ENCODE measurements around the gene MAGI3. TPM values are rescaled to one million over a fixed set of nuclear protein-coding genes. Genes with fewer than 3 reads are reported as not detected.
"Not testable (repeated sequence)": the region's sequence is repeated elsewhere in the genome, so short reads cannot be mapped to it uniquely, and the experiment has no call there.

Gene MAGI3
- total RNA-seq, 1 donor from 2014 or later: 8.6 TPM

DNA sequence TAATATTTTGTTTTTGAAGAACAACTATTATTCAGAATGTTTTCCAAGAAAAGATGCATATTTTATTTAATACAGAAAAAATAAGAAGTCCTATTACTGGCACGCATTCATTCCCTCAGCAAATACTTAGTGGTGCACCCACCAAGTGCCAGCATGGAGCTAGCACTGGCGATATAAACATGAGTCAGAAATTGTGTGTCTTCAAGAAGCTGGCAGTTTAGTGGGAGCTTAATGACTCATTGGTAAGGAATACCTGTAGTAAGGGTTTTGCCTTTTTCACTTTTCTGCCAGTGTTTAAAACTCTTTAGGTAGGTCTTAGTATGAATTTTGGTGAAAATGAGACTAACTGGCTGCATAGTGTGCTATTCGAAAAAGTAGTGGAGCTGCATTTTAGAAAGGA lies 6.3 kb downstream of the MAGI3 start:
- DNase-seq (ENCODE audit: low read depth in 2 of 2): peak in 1 of 2 donors; percentile 57

DNA sequence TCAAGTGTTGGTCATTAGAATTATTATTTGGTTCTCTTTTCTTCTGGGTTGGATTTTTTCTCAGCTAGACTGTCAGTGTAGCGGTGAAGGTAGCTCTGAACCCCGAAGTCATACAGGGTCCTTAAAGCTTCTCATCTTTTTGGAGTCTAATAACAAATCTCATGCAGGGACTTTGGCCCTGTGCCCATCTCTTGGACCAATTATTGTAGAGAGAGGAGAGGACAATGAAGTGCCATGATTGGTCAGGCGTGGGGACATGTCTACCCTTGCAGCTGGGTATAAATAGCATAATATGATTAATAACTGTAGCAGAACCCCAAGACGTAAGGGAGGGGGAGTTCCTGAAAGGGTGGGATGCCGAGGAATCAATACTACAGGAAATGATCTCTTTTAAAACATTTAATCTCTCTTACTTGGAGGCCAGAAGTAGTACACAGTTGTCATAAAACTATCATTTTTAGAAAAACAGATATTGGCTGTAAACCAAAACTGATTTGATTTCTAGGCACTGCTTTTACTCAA lies 8.8 kb downstream of the MAGI3 start:
- no peak for DNase-seq (ENCODE audit: low read depth in 2 of 2)

DNA sequence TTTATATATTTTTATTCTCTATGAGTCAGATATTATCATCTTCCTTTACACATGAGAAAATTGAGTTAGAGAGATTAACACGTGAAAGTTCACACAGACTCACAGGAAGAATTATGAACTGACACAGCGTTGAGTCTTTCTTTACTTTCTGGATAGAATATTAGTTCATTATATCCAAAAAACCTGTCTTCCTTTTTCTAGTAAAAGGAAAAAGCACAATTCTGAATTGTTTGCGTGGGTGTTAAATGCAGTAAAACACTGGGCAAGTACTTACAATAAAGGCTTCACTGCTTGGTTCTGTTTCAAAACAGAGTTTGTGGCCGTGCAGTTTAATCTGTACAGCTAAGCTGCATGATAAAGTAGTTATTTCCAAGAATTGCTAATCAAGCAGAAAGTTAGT lies 10.8 kb downstream of the MAGI3 start:
- DNase-seq (ENCODE audit: low read depth in 2 of 2): peak in 1 of 2 donors; percentile 29

DNA sequence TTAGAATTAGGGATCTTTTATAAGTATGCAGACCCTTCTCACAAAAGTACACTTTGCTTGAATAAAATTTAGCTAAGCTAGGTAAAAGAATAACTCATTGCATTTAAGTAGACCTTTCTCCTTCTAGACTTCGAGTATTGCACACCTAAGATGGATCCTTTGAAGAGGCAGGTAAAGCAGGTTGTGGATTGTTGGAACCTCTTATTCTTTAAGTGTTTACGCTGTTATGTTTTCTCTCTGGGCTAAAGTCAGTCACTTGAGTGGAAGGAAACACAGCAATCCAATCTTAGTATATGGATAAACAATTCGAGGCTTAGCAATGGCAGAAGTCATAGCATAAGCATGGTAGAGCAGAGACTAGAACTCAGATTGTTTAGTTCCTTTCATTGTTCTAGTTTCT lies 11.4 kb downstream of the MAGI3 start:
- DNase-seq (ENCODE audit: low read depth in 2 of 2): no peak

DNA sequence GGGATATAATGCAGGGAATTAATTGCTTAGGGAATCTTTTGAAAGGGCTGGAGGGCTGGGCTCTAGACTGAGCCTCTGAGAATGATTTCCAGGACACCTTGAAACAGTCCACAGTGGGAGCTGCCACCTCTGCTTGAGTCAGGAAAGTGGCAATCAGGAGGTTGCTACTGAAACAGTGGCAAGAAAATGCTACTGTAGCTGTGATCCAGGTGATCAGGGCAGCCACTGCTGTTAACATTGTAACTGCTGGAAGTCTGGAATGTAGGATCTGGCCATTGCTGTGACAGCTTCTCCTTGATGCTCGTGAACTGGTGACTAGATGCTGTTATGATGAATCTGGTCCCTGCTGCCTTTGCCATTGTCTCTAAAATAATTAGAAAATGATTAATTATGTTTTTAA lies 12.8 kb downstream of the MAGI3 start:
- no peak for DNase-seq (ENCODE audit: low read depth in 2 of 2)

DNA sequence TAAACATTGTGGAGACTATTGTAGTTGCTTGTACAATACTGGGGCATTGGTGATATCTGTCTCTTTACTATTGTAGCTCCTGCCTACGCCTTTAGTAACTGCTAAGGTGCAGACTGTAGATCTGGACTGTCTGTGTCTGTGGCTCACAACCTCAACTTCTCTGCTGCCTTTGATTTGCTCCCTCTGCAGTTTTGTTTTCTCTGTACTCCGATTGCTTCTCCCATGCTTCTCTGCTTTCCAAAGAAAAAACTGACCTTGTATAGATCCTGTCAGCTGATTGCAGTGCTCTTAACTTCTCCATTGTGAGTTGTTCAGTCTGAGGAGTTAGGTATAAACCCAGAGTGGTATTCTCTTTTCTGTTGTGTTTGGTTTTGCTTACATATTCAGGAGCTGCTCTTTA lies 15.3 kb downstream of the MAGI3 start:
- no peak for DNase-seq (ENCODE audit: low read depth in 2 of 2)

DNA sequence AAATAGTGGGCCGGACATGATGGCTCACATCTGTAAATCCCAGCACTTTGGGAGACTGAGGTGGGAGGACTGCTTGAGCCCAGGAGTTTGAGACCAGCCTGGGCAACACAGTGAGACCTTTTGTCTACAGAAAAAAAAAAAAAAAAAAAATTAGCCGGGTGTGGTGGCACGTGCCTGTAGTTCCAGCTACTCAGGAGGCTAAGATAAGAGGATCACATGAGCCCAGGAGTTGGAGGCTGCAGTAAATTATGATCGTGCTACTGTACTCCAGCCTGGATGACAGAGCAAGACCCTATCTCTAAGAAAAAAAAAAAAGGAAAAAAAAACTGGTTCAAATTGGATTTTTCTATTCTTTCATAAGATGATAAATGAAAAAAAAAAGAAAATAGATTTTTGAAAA lies 15.8 kb downstream of the MAGI3 start:
- not testable (repeated sequence) for DNase-seq (ENCODE audit: low read depth in 2 of 2)

DNA sequence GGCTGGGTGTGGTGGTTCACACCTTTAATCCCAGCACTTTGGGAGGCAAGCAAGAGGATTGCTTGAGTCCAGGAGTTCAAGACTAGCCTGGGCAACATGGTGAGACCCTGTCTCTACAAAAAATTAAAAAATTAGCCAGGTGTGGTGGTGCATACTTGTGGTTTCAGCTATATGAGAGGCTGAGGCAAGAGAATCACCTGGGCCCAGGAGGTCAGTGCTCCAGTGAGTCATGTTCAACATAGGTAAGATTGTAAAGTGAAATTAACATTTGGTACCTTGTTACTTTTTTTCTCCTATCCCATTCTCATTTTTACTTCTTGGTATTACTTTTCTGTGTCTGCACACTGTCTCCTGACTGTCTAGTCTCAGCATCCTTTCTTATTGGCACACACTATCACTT lies 19.0 kb downstream of the MAGI3 start:
- DNase-seq (ENCODE audit: low read depth in 2 of 2): no peak

DNA sequence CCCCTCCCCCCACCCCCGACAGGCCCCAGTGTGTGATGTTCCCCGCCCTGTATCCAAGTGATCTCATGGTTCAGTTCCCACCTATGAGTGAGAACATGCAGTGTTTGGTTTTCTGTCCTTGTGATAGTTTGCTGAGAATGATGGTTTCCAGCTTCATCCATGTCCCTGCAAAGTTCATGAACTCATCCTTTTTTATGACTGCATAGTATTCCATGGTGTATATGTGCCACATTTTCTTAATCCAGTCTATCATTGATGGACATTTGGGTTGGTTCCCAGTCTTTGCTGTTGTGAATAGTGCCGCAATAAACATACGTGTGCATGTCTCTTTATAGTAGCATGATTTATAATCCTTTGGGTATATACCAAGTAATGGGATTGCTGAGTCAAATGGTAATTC lies 21.7 kb downstream of the MAGI3 start:
- not testable (repeated sequence) for DNase-seq (ENCODE audit: low read depth in 2 of 2)

DNA sequence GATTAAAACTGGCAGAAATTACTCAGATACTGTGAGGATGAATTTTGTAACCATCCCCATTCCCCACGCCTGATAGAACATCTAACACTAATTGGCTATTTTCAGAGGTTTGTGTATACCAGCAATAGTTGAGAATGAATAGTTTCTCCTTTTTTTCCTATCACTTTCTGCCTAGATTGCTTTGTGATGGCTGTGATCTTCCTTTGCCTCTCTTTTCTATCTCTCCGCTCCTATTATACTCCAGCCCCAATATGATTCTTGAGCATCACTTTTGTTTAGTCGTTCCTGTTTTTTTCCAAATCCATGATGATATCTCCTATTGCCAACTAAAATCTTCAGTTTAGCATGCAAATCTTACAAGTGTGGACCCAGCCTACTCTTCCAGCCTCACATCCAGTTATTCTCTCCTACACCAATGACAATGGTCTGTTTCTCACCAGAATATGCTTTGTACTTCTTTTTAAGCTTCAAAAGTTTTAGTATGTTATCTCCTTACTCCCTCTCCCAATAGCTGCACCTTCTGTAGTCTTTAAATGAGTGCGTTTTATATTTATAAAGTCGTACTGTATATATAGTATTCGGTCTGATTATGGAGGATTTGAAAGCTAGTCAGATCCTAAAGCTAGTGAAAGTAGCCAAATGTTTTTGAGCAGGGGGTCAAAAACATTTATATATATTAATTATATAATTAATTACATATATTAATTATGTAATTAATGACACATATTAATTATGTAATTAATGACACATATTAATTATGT lies 25.2 kb downstream of the MAGI3 start:
- DNase-seq (ENCODE audit: low read depth in 2 of 2): no peak

DNA sequence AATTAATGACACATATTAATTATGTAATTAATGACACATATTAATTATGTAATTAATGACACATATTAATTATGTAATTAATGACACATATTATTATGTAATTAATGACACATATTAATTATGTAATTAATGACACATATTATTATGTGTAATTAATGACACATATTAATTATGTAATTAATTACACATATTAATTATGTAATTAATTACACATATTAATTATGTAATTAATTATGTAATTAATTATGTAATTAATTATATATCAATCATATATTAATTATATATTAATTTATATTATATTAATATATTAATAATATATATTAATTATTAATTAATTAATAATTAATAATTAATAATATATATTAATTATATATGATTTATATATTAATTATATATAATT lies 25.8 kb downstream of the MAGI3 start:
- not testable (repeated sequence) for DNase-seq (ENCODE audit: low read depth in 2 of 2)

DNA sequence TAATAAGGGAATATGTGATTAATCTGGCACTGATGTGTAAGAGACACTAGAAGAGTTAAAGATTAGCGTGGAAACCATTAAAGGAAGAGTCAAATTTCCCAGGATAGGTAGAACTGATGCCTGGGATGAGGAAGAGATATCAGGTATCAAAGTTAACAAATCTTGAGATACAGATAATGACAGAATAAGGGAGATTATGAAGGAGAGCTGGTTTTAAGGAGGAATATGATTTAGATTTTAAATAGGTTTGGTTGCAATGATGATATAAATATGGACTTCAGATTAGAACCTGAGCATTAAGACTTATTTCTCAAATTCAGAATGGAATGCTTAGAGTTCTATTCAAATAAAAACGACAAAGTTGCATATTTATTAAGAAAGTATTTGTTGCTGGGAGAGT lies 26.2 kb downstream of the MAGI3 start:
- no peak for DNase-seq (ENCODE audit: low read depth in 2 of 2)

DNA sequence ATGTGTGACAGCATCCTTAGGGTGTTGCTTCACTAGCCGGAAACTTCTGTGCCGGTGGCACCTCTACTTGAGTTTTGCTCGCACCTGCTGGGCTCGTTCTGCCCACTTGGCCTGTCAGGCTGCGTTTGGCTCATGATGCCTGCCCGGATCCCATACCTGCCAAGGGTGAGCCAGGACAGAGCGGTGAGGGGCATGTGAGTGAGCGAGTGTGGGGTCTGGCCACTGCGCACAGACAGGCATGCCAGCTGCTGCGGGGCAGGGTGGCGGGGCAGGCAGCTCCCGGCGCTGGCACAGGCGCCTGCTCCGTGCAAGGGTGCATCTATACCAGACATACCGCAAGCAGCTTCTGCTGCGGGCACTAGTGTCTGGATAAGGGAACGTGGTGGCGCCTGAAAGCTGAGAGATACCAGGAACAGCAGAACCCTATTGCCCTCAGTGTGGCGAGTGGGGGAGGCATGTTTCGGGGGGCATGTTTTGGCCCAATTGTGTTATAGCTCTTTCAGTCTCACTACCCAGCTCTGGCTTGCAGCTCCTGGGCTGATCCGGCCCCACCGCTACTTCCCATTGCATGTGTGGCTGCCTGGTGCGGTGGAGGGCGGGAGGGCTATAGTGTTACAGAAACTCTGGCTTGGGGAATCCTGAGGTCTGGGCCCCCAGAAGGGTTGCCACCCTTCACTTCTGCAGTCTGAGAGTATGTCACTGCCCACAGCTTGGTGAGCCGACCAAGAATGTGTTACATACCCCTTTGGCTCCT lies 32.2 kb downstream of the MAGI3 start:
- DNase-seq (ENCODE audit: low read depth in 2 of 2): no peak

DNA sequence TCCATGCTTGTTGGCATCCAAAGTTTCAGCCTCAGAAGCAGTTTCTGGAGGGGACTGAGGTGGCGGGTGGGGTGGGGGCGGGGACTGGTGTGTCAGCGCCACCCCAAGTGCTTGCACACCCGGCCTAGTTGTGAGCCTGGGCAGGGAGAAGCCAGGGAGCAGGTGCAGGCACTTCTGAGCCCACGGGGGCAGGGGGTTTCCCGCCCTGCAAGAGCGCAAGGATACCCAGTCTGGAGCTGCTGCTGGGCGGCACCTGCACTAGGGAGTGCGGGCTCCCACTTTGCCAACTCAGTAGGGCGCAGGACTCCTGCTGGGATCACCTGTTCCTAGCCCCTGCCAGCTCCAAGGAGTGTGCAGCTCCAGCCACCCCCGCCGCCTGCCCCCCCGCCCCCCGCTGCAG lies 33.5 kb downstream of the MAGI3 start:
- DNase-seq (ENCODE audit: low read depth in 2 of 2): no peak

DNA sequence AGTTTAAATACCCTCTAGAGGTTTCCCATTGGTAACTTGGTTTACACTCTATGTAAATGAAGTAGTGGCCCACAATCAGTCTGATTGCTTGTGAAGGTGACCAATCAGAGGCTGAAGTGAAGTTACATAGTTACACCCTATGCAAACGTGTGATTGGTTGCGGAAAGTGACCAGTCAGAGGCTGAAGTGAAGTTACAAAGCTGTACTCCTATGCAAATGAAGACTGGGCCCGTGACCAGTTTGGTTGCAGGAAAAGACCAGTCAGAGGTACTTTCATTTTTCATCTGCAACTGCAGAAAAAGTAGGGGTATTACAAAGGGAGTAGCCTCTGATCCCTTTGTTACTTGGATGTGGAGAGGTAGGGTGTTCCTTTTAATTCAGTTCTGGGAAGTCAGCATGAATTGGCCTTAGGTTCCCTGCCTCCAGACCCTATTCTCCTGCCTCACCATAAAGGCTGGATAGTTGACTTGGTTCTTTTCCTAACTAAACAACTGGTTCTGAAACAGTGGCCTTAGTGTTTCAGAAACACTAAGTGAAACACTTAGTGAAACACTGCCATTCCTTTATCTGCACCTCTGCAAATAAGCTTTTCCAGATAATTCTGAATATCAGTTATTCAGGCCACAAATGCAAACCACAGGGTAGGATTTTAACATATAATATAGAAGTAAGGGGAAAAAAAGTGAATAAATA lies 39.3 kb downstream of the MAGI3 start:
- no peak for DNase-seq (ENCODE audit: low read depth in 2 of 2)

DNA sequence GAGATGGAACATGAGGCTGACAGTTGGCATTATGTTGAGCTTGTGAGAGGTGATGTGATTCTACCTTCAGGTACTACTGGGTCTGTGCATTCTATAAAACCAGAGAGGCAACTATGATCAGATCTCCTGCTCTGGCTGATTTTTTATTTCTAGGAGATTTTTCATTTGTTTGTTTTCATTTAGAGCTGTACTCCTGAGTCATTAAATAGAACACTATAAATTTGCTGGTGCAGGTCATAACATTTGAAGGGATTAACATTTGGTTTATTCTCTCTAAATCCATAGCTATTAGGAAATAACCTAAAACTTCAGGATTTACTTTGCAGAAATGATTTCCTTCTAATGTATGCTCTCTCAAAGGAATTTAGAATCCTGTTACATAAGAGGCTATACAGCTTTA lies 42.9 kb downstream of the MAGI3 start:
- no peak for DNase-seq (ENCODE audit: low read depth in 2 of 2)

DNA sequence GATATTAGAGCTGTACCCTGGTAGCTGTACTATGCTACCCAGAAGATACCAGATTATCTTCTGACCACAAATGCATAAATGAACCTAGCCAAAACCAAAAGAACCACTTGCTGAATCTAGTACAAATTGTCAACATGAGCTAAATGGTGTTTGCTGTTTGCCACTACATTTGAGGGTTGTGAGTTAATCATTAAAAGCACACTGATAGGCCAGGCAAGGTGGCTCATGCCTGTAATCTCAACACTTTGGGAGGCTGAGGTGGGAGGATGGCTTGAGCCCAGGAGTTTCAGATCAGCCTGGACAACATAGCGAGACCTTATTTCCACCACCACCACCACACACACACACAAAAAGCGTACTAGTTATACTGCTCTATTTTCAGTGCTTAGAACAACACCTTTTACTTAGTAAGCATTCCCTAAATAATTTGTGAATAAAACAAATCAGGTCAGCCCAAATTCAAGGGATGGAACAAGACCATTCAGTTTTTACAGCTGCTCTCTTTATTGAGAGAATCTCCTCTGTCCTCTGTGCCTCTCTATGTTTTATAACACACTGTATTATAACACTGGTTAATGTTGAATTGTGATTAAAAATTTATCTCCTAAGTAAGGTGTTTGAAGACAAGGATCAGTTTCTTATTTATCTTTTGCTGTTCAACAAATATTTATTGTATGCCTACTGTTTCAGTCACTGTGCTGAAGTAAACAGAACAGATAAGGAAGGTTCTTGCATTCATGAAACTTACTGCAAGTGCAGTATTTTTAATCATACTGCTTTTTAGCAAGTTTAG lies 44.0 kb downstream of the MAGI3 start:
- no peak for DNase-seq (ENCODE audit: low read depth in 2 of 2)

DNA sequence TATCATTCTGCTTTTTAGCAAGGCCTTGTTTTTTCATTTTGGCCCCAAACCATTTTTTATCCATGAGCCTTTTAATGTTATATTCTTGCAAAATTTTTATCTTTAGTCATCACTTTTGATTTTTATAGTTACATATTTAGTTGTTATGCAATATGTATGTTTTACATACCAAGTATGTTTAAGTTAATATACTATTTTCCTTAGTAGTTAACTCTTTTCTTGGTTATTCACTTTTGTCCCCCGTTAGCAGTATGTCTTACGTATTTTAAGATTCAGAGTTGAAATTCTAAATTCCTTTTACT lies 44.5 kb downstream of the MAGI3 start:
- no peak for DNase-seq (ENCODE audit: low read depth in 2 of 2)

DNA sequence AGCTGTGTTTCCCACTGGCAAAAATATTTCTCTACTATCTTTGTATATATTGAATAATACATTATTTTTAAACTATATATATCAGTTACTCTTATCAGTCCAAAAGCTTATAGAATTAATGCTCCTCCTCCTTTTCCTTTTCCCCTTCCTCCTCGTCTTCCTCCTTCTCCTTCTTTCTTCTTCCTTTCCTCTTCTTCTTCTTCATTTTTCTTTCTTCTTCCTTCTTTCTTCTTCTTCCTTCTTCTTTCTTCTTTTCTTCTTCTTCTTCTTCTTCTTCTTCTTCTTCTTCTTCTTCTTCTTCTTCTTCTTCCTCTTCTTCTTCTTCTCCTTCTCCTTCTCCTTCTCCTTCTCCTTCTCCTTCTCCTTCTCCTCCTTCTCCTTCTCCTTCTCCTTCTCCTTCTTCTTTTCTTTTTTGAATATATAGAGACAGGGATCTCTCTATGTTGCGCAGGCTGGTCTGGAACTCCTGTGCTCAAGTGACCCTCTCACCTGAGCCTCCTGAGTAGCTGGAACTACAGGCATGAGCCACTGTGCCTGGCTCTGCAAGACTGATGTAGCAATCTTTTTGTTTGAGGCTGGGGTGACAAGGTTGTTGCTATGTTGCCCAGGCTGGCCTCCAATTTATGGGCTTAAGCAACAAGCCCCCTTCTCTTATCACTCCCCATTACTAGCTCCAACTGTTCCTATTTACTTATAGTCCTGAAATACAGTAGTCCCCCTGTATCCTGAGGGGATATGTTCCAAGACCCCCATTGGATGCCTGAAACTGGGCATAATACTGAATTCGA lies 47.4 kb downstream of the MAGI3 start:
- no peak for DNase-seq (ENCODE audit: low read depth in 2 of 2)

DNA sequence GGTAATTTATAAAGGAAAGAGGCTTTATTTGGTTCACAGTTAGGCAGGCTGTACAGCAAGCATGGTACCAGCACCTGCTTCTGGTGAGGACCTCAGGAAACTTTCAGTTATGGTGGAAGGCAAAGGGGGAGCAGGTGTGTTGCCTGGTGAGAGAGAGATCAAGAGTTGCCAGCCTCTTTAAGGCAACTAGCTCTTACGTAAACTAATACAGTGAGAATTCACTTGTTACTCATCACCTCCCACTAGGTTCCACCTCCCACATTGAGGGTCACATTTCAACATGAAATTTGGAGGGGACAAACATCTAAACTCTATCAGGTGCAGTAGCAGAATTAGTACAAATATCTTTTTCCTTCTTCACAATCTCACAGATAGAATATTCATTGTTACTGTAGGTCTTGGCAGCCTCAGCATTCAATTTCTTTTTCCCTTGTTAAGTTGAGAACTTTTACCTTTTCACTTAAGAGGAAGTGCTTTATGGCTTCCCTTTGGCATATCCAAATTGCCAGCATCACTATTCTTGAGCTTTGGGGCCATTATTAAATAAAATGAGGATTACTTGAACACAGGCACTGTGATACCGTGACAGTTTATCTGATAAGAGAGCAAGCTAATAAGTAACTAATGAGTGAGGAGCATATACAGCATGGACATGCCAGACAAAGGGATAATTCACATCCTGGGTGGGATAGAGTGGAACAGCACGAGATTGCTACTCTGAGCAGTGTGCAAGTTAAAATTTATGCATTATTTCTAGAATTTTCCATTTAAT lies 48.4 kb downstream of the MAGI3 start:
- no peak for DNase-seq (ENCODE audit: low read depth in 2 of 2)

Measured in dermis microvascular lymphatic vessel endothelial cell (primary cell).